ENCODE data around the gene ASPDH. TPM values are rescaled to one million over a fixed set of nuclear protein-coding genes. Genes with fewer than 3 reads are reported as not detected.

The ASPDH gene
- total RNA-seq, 4 donors from 2014 or later: not detected

- Histone ChIP-seq H3K4me1 (peaks cover 0 to 16% (median 3%) of the 10 kb centered on the region in 3 donors), H3K9me3 (no peaks in the 10 kb centered on the region), H3K27me3 (peaks cover 18% of the 10 kb centered on the region), H3K4me3 (no peak overlapping the region), H3K27ac (no peak overlapping the region), H3K36me3 (peaks cover 0 to 74% of the 10 kb centered on the region in 2 donors)
- 20 to 58% methylated on average over 1 to 5 of the region's 10 CpGs for WGBS, 2 donors (ENCODE audit: low coverage in 1 of 2)
- no peak for ATAC-seq
- TF ChIP-seq POLR2A (IDR thresholded peaks at IDR 0.05): no peak
- no peak for TF ChIP-seq CTCF (IDR thresholded peaks at IDR 0.05)
These were observed 30.8 kb downstream of the ASPDH start for GRCh38 chr19:50482916-50483315.

GRCh38 chr19:50482271-50482855 lies 31.4 kb downstream of the ASPDH start:
- peaks cover 12% of the 10 kb centered on the region for H3K27me3 ChIP-seq
- no peaks in the 10 kb centered on the region for H3K9me3 ChIP-seq
- peaks cover 0 to 74% of the 10 kb centered on the region in 2 donors for H3K36me3 ChIP-seq
- peaks cover 0 to 21% (median 8%) of the 10 kb centered on the region in 3 donors for H3K4me1 ChIP-seq
- ATAC-seq: no peak
- H3K4me3 ChIP-seq: no peak overlapping the region
- TF ChIP-seq CTCF (IDR thresholded peaks at IDR 0.05) (no peak), POLR2A (IDR thresholded peaks at IDR 0.05) (no peak), EP300 (IDR thresholded peaks at IDR 0.05) (no peak), POLR2AphosphoS5 (IDR thresholded peaks at IDR 0.05) (no peak)
- WGBS, 2 donors (ENCODE audit: low coverage in 1 of 2): no CpG with 5 or more reads among the region's 16 CpGs
- no peak overlapping the region for H3K27ac ChIP-seq

GRCh38 chr19:50481351-50482149 lies 32.2 kb downstream of the ASPDH start:
- Histone ChIP-seq H3K27me3 (peaks cover 4% of the 10 kb centered on the region), H3K36me3 (peaks cover 0 to 74% of the 10 kb centered on the region in 2 donors), H3K9me3 (no peaks in the 10 kb centered on the region), H3K4me3 (no peak overlapping the region), H3K27ac (no peak overlapping the region), H3K4me1 (peaks cover 0 to 27% (median 13%) of the 10 kb centered on the region in 3 donors)
- TF ChIP-seq EP300 (IDR thresholded peaks at IDR 0.05) (no peak), POLR2A (IDR thresholded peaks at IDR 0.05) (no peak), POLR2AphosphoS5 (IDR thresholded peaks at IDR 0.05) (no peak), CTCF (IDR thresholded peaks at IDR 0.05) (no peak)
- no peak for ATAC-seq
- WGBS, 2 donors (ENCODE audit: low coverage in 1 of 2): 70% methylated on average over 3 of the region's 27 CpGs; no CpG with 5 or more reads in 1 of the 2 donors

GRCh38 chr19:50480281-50481111 lies 33.2 kb downstream of the ASPDH start:
- H3K9me3 ChIP-seq: no peaks in the 10 kb centered on the region
- peaks cover 0 to 74% of the 10 kb centered on the region in 2 donors for H3K36me3 ChIP-seq
- no peak for ATAC-seq
- H3K4me1 ChIP-seq: peaks cover 0 to 27% (median 13%) of the 10 kb centered on the region in 3 donors
- no peaks in the 10 kb centered on the region for H3K27me3 ChIP-seq
- 100% methylated on average over 4 of the region's 37 CpGs; no CpG with 5 or more reads in 1 of the 2 donors for WGBS, 2 donors (ENCODE audit: low coverage in 1 of 2)
- TF ChIP-seq CTCF (IDR thresholded peaks at IDR 0.05) (no peak), POLR2A (IDR thresholded peaks at IDR 0.05) (no peak), POLR2AphosphoS5 (IDR thresholded peaks at IDR 0.05) (no peak), EP300 (IDR thresholded peaks at IDR 0.05) (no peak)
- no peak overlapping the region for H3K27ac ChIP-seq
- no peak overlapping the region for H3K4me3 ChIP-seq

Data from gastroesophageal sphincter (tissue), 4 donors.